GM10248 (cell line): ENCODE results near the gene PARD3B.

Source experiments
- CTCF ChIA-PET: fragments of 300-600 bp; sonication (Branson Sonifier 250); formaldehyde crosslinking; extraction: SDS; loops from one replicate; lab custom pipeline; 2021; ENCODE audit warnings: antibody characterized with exemption; lab: Yijun Ruan, JAX
- POLR2A ChIA-PET: fragments of 350-650 bp; sonication (Branson Sonifier 250); formaldehyde crosslinking; extraction: SDS; loops from one replicate; lab custom pipeline; 2020; ENCODE audit warnings: antibody characterized with exemption; lab: Yijun Ruan, JAX
- DNase-seq: peaks from one replicate; pipeline ENCODE4 v3.0.0; 2012; ENCODE audit errors: extremely low spot score
- CTCF ChIP-seq: IDR thresholded peaks from 2 replicates; pipeline ENCODE4 v1.5.1; 2012; ENCODE audit warnings: mild to moderate bottlenecking, low read depth; ENCODE audit errors: extremely low read depth, missing control alignments, control extremely low read depth

The PARD3B gene

GRCh38 chr2:204517154-204517553 is 28.1 kb upstream of the PARD3B start:
- ChIA-PET CTCF (interaction anchor here (1.2 kb wide), 1 partner anchor 14 kb away, joined by 3 read pairs; no protein-coding TSS in a partner anchor), POLR2A (no interaction called here)
- TF ChIP-seq CTCF: no peak
- no peak for DNase-seq

- ChIA-PET POLR2A (no interaction called here), CTCF (no interaction called here)
- no peak for DNase-seq
- no peak for TF ChIP-seq CTCF
Measured at GRCh38 chr2:204529795-204530463, 15.3 kb upstream of the PARD3B start.

- no peak for TF ChIP-seq CTCF
- DNase-seq: no peak
- ChIA-PET CTCF (interaction anchor here (0.9 kb wide), 1 partner anchor 13 kb away, joined by 3 read pairs; no protein-coding TSS in a partner anchor), POLR2A (no interaction called here)
Measured at GRCh38 chr2:204530464-204530805, 14.8 kb upstream of the PARD3B start.

- no peak for DNase-seq
- CTCF ChIA-PET: no interaction called here
- no peak for TF ChIP-seq CTCF
- POLR2A ChIA-PET: no interaction called here
Measured at GRCh38 chr2:204533629-204534370, 11.5 kb upstream of the PARD3B start.

- CTCF ChIA-PET: no interaction called here
- DNase-seq: no peak
- TF ChIP-seq CTCF: no peak
- POLR2A ChIA-PET: no interaction called here
Measured at GRCh38 chr2:204535356-204535755, 9.9 kb upstream of the PARD3B start.

GRCh38 chr2:204535764-204536163 is 9.5 kb upstream of the PARD3B start:
- no peak for DNase-seq
- ChIA-PET CTCF (no interaction called here), POLR2A (no interaction called here)
- TF ChIP-seq CTCF: no peak
